Cardiac septum (tissue), 1 donor: Measurements from ENCODE around the gene ZNF366. TPM values are rescaled to one million over a fixed set of nuclear protein-coding genes. Genes with fewer than 3 reads are reported as not detected.

ENCODE experiments used
- DNase-seq: peaks from one replicate; pipeline ENCODE4 v3.0.0-alpha.2; 2020; ENCODE audit warnings: low spot score
- intact Hi-C: fragments of 100-400 bp; cut with DNase I; formaldehyde crosslinking; loops from one replicate; pipeline ENCODE4 v1.14.0; 2022
- long read RNA-seq: library from polyadenylated mRNA; unstranded; transcript quantifications from one replicate; pipeline ENCODE4 v2.0.0, GENCODE V29; 2021
- total RNA-seq: library from RNA; stranded (reverse); fragmentation: NEBNext Ultra II Directional; extraction: Animal tissue kit (Norgen Biotek cat#: 25700); gene quantifications from one replicate; pipeline ENCODE4 v1.2.1, GENCODE V29; 2021
- donor health status: DM: no; HTN: no; CAD: no.

The ZNF366 gene
- total RNA-seq: 3.7 TPM
- long read RNA-seq, partial matches to known transcripts: 4 of 10 reads
- long read RNA-seq, other reads (novel, unspliced or antisense): 4 of 10 reads

- intact Hi-C loops: no loop called here
Observed at GRCh38 chr5:72507231-72507906, at the start of gene ZNF366. ZNF366 (minus strand) TSS chr5:72507410; CDS start chr5:72461496, 45,914 bp downstream.

GRCh38 chr5:72556351-72557166, 49.3 kb upstream of the ZNF366 start:
- intact Hi-C loops: loop anchor here (5.0 kb wide), 1 partner anchor 261 kb away; the partner anchor contains the start of gene TNPO1
- DNase-seq: peak; percentile 80

More at GRCh38 chr5:72507231-72507906, at the start of gene ZNF366:
- DNase-seq: no peak

DNA sequence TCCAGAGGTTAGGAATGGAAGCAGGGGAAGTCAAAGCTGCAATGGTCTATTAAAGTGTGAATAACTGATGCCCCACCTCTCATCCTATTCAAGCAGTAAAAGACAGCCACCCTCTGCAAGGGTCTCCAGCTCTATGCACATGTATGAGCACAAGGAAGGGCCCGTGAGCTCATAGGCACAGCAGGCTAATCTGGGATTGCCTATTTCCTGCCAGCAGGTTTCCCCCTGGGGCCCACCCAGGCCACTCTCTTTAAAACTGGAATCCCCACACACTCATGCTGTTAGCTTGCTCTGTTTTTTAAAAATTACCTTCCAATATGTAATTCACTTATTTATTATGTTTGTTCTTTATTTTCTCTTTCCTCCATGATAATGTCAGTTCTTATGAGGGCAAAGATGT, 48.7 kb upstream of the ZNF366 start:
- intact Hi-C loops: loop anchor here (5.0 kb wide), 1 partner anchor 261 kb away; the partner anchor contains the start of gene TNPO1
- DNase-seq: no peak

DNA sequence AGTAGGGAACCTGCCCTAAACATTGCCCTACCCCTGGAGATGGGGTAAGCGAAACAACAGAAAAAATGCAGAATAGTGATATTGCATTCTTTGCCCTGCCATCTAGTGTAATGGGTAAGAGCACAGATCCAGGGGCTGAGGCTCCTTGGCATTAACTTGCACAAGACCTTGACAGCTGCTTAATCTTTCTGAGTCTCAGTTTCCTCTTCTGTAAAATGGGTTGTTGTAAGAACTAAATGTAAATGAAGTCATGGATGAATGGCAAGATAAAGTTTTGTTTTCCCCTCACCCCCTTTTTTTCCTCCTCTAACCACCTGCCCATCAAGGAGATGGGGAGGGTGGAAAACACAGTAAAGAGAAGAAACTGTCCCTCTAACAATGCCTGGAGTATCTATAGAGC, 47.7 kb upstream of the ZNF366 start:
- no peak for DNase-seq
- intact Hi-C loops: loop anchor here (5.0 kb wide), 1 partner anchor 262 kb away; the partner anchor contains the start of gene TNPO1

- intact Hi-C loops: no loop called here
Observed at GRCh38 chr5:72552041-72552557, 44.9 kb upstream of the ZNF366 start.

DNA sequence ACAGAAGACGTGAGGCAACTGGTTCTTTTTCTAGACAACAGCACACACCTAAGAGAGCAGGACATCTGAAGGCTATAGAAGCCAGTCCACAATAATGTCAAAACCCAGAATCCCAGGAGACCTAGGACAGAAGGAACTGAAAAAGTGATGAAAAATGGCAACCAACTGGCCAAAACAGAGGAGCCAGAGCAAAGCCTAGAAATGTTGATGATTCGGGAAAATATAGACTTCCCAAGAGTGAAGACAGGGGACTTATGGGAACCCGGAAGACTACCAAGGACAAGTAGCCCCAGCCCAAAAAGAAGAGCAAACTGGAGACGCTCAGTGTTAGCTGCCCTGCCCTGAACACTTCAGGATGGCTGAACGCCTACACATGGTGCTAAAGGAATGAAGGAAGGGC, 43.4 kb upstream of the ZNF366 start:
- intact Hi-C loops: no loop called here

More at GRCh38 chr5:72552041-72552557, 44.9 kb upstream of the ZNF366 start:
- DNase-seq: no peak

GRCh38 chr5:72543811-72544210, 36.6 kb upstream of the ZNF366 start:
- DNase-seq: no peak
- intact Hi-C loops: no loop called here

More for the DNA sequence above, 43.4 kb upstream of the ZNF366 start:
- no peak for DNase-seq

- intact Hi-C loops: no loop called here
- no peak for DNase-seq
Observed at GRCh38 chr5:72543365-72543764, 36.2 kb upstream of the ZNF366 start.

DNA sequence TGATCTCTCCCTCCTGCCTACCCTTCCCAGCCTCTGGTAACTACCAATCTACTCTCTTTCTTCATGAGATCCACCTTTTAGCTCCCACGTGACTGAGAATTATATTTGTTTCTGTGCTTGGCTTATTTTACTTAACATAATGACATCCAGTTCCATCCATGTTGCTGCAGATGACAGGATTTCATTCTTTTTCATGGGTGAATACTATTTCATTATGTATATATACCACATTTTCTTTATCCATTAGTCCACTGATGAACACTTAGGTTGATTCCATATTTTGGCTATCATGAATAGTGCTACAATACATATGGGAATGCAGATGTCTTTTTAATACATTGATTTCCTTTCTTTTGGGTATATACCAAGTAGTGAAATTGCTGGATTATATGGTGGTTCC, 35.5 kb upstream of the ZNF366 start:
- intact Hi-C loops: no loop called here

GRCh38 chr5:72541501-72542225, 34.5 kb upstream of the ZNF366 start:
- intact Hi-C loops: no loop called here
- DNase-seq: no peak

More for the DNA sequence above, 35.5 kb upstream of the ZNF366 start:
- DNase-seq: no peak

DNA sequence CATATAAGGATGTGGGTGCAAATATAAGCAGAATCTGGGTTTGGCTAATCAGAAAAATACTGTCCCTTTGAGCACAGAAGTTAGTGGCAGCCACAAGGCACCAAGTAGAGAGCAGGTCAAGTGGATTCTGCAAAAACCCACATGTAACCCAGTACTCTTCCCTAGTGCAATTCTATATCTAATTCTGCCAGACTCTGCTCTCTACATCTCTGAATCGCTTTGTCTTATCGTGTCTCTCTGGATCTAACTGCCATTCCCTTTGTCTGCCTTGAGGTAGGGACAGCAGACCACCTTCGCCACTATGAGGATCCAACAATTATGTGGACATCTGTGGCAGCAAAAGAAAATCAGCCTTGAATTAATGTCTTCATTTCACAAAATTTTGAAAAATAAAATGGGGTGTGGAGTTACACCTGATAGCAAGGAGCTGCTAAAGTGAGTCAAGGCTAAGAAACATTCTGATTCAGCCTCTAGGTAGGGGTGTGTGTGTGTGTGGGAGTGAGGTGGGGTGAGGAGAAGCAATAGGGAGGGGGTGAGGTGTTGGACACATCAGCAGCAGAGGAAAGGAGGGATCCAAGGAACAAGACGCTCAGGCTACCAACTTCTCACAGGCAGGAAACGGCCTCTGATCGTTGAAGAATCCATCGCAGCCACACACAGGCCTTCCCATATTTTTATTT, 33.7 kb upstream of the ZNF366 start:
- DNase-seq: no peak
- intact Hi-C loops: no loop called here

- no peak for DNase-seq
- intact Hi-C loops: no loop called here
Observed at GRCh38 chr5:72539726-72540125, 32.5 kb upstream of the ZNF366 start.

DNA sequence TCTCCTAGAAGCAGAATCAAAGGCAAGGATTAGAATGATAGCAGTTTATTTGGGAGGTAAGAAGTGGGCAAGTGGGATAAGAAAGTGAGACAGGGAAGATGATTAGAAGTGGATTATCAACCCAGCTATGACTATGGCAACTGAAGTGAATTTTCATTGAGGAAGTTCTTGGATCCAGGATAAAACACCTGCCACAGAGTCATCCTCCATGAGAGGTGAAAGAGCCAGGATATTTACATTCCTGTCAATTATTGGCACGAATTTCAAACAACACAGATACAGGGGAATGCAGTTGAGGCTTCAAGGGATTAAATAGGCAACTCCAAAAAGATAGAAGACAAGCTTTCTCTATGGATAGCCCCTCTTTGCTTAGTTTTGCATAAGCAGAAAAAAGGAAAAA, 31.8 kb upstream of the ZNF366 start:
- intact Hi-C loops: no loop called here
- no peak for DNase-seq

GRCh38 chr5:72537166-72537565, 30.0 kb upstream of the ZNF366 start:
- intact Hi-C loops: no loop called here

GRCh38 chr5:72531496-72532190, 24.4 kb upstream of the ZNF366 start:
- intact Hi-C loops: no loop called here
- no peak for DNase-seq

More at GRCh38 chr5:72537166-72537565, 30.0 kb upstream of the ZNF366 start:
- no peak for DNase-seq

- intact Hi-C loops: no loop called here
- no peak for DNase-seq
Observed at GRCh38 chr5:72530196-72530595, 23.0 kb upstream of the ZNF366 start.

- DNase-seq: no peak
- intact Hi-C loops: no loop called here
Observed at GRCh38 chr5:72529383-72529782, 22.2 kb upstream of the ZNF366 start.

DNA sequence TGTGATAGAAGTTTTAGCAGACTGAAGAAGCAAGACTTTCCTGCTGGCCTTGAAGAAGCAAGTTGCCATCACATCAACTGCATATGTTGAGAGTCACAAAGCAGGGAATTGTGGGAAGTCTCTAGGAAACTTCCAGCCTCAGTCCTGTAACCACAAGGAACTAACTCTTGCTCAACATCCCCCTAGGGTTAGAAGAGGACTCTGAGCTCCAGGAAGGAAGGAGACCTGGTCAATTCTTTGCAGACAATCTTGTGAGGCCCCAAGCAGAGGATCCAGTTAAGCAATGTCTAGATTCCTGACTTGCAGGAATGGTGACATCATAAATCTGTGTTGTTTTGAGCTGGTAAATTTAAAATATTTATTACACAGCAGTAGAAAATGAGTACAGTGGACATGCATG, 18.6 kb upstream of the ZNF366 start:
- no peak for DNase-seq
- intact Hi-C loops: no loop called here
